ENCODE results near the gene DNAJC5. TPM values are rescaled to one million over a fixed set of nuclear protein-coding genes. Genes with fewer than 3 reads are reported as not detected.
"Not testable (repeated sequence)": the region's sequence is repeated elsewhere in the genome, so short reads cannot be mapped to it uniquely, and the experiment has no call there.

The DNAJC5 gene
- total and polyA plus RNA-seq, 7 donors, result 13.1 to 33.6 (median 20.9) TPM

DNA sequence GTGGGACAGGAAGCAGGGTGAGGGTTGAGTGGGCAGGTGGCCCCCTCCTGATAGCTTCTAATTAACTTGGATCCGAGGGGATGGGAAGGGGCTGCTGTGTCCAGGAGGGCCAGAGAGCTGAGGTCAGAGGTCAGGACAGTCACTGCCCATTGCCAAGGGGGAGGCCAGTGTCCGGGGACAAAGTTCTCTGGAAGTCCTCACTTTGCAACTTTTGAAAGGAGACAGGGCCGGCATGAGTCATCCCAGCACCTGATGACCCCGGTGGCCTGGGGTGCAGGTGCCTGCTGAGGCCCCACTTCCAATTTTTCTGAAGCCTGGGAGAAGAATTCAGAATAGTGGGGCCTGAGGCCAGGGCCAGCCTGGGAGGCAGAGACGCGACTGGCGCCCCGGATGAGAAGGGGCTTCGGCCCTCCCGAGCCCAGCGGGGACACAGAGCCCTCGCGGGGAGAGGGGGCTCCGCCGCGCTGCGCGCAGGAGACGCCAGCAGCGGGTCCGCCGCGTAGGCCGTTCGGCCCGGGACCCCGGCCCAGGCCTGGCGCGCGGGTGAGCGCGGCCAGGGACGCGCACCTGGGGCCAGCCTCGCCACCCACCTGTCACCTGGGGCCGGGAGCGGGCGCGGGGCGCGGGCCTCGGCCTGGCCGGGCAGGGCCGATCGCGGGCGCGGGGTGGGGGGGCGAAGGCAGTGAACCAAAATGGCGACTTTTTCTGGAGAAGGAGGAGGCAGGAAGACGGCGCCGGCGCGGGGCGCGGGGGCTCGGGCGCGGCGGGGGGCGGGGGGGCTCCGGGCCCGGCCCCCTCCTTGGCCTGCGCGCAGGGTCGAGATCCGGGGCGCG is 74.2 kb downstream of the DNAJC5 start:
- intact Hi-C loops (cut with DNase I), result loop anchor here in 1 of 2 donors (5.0 kb wide), 1 partner anchor 72 kb away; the partner anchor contains the start of gene DNAJC5
- TF ChIP-seq, protein P1, sequence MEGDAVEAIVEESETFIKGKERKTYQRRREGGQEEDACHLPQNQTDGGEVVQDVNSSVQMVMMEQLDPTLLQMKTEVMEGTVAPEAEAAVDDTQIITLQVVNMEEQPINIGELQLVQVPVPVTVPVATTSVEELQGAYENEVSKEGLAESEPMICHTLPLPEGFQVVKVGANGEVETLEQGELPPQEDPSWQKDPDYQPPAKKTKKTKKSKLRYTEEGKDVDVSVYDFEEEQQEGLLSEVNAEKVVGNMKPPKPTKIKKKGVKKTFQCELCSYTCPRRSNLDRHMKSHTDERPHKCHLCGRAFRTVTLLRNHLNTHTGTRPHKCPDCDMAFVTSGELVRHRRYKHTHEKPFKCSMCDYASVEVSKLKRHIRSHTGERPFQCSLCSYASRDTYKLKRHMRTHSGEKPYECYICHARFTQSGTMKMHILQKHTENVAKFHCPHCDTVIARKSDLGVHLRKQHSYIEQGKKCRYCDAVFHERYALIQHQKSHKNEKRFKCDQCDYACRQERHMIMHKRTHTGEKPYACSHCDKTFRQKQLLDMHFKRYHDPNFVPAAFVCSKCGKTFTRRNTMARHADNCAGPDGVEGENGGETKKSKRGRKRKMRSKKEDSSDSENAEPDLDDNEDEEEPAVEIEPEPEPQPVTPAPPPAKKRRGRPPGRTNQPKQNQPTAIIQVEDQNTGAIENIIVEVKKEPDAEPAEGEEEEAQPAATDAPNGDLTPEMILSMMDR (IDR thresholded peaks at IDR 0.05), result no peak
- H3K9me3 ChIP-seq, result no peaks in the 10 kb centered on the region
- H3K27ac ChIP-seq, result peak overlapping the region; percentile 66
- H3K4me1 ChIP-seq, result peaks cover 10% of the 10 kb centered on the region
- WGBS, 3 donors, result 2 to 11% (median 4%) methylated on average over 7 to 70 of the region's 70 CpGs
- no peaks in the 10 kb centered on the region for H3K27me3 ChIP-seq (ENCODE audit: insufficient read depth in 3 of 3, low read length in 2 of 3)
- DNase-seq, result peak; percentile 38 to 64
- H3K36me3 ChIP-seq (ENCODE audit: insufficient read depth in 1 of 2, low read depth in 1 of 2), result peaks cover 2 to 21% of the 10 kb centered on the region in 2 donors
- H3K4me3 ChIP-seq, result peak overlapping the region; percentile 76
- ATAC-seq, result no peak

DNA sequence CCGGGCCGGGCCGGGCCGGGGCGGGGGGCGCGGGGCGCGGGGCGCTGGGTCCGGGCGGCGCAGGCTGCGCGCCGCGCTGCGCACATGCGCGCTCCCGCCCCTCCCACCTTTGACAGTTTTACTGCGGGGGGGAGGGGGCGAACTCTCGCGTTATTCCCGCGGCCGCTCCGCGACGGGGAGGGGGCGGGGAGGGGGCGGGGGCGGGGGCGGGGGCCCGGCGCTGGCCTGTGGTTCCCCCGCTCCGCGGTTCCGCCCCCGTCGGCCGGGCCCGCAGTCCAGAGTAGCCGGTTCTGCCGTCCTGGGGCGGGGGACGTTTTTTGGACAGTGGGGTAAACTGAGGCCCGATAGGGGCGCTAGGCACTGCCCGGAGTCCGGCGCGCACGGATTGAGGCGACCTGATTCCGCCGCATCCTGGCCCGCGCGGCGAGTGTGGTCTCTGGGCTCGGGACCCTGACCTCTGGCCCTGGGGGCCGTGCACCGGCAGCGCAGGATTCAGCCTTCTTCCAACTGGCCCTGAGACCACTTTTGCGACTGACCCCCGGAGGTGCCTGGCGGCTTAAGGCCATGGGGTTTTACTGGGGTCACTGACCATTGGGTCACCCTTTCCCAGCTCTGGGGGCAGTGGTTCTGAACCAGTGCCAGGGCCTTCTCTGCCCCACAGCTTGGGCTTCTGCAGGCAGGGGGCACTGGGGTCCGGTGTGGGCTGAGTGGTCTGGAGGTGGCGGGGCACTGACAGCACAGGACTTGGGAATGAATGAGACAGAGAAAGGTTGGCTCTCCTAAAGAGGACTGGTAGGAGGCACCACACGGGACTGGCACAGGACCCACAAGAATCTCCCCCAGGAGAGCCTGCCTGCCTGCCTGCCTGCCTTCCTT is 75.2 kb downstream of the DNAJC5 start, which contains the start of gene ZNF512B:
ZNF512B (minus strand) TSS at position 93 of the 876 bp plus-strand sequence. CDS start 1,980 bp downstream, outside the sequence.
- ATAC-seq (peak; percentile 41 to 65 (median 63)), DNase-seq (peak; percentile 72 to 87)
- Histone ChIP-seq H3K9me3 (no peaks in the 10 kb centered on the region), H3K27ac (peak within 1 kb of the TSS; percentile 66), H3K4me3 (peak within 1 kb of the TSS; percentile 76), H3K36me3 (ENCODE audit: insufficient read depth in 1 of 2, low read depth in 1 of 2) (peaks cover 2 to 17% of the 10 kb centered on the region in 2 donors), H3K4me1 (peaks cover 10% of the 10 kb centered on the region), H3K27me3 (ENCODE audit: insufficient read depth in 3 of 3, low read length in 2 of 3) (no peaks in the 10 kb centered on the region)
- TF ChIP-seq, protein P1 (IDR thresholded peaks at IDR 0.05), result no peak
- WGBS, 3 donors, result 3 to 10% (median 9%) methylated on average over 19 to 73 of the region's 73 CpGs
- intact Hi-C loops (cut with DNase I), result loop anchor here (5.0 kb wide), 3 partner anchors 73 to 433 kb away; partner anchors contain the start of genes DNAJC5 (in 1 of the 2) and PTK6 (in 1 of the 2)

DNA sequence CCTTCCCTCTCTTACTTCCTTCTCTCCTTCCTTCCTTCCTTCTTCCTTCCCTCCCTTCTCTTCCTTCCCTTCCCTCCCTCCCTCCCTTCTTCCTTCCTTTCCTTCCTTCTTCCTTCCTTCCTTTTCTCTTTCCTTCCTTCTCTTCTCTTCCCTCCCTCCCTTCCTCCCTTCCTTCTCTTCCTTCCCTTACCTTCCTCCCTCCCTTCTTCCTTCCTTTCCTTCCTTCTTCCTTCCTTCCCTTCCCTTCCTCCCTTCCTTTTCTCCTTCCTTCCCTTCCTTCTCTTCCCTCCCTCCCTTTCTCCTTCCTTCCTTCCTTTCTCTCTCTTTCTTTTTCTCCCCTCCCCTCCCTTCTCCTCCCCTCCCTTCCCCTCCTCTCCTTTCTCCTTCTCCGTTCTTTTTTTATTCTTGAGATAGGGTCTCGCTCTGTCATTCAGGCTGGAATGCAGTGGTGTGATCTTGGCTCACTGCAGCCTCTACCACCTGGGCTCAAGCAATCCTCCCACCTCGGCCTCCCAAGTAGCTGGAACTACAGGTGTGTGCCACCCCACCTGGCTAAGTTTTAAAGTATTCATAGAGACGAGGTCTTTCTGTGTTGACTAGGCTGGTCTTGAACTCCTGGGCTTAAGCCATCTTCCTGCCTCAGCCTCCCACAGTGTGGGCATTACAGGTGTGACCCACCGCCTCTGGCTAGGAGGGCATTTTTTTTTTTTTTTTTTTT is 75.9 kb downstream of the DNAJC5 start:
- no peaks in the 10 kb centered on the region for H3K27me3 ChIP-seq (ENCODE audit: insufficient read depth in 3 of 3, low read length in 2 of 3)
- DNase-seq (no peak), ATAC-seq (no peak)
- H3K36me3 ChIP-seq (ENCODE audit: insufficient read depth in 1 of 2, low read depth in 1 of 2), result peaks cover 2 to 17% of the 10 kb centered on the region in 2 donors
- TF ChIP-seq, protein P1 (IDR thresholded peaks at IDR 0.05), result no peak
- intact Hi-C loops (cut with DNase I), result loop anchor here (5.0 kb wide), 2 partner anchors 184 to 434 kb away; partner anchors contain the start of gene PTK6 (in 1 of the 2)
- H3K27ac ChIP-seq, result no peak overlapping the region
- no peaks in the 10 kb centered on the region for H3K9me3 ChIP-seq
- H3K4me1 ChIP-seq, result peaks cover 10% of the 10 kb centered on the region
- 90 to 94% (median 92%) methylated on average over 5 of the region's 5 CpGs for WGBS, 3 donors
- H3K4me3 ChIP-seq, result no peak overlapping the region

DNA sequence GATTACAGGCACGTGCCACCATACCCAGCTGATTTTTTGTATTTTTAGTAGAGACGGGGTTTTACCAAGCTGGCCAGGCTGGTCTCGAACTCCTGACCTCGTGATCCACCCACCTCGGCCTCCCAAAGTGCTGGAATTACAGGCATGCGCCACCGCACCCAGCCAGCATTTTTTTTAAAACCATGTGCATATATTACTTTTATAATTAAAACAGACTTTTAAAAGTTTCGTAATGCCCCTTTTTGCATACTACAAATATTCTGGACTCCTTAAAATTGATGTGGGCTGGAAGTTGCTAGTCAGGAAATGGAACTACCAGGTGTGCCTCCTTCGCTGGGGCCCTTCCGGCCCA is 77.0 kb downstream of the DNAJC5 start:
- not testable (repeated sequence) for H3K36me3 ChIP-seq (ENCODE audit: insufficient read depth in 1 of 2, low read depth in 1 of 2); H3K4me3 ChIP-seq; DNase-seq; ATAC-seq; H3K27me3 ChIP-seq (ENCODE audit: insufficient read depth in 3 of 3, low read length in 2 of 3); H3K9me3 ChIP-seq
- WGBS, 3 donors, result 75 to 83% (median 76%) methylated on average over 10 of the region's 10 CpGs
- H3K4me1 ChIP-seq, result peaks cover 10% of the 10 kb centered on the region
- intact Hi-C loops (cut with DNase I), result loop anchor here (5.0 kb wide), 2 partner anchors 185 to 435 kb away; partner anchors contain the start of gene PTK6 (in 1 of the 2)
- peak overlapping the region; percentile 53 for H3K27ac ChIP-seq

Data from psoas muscle (tissue), 8 donors.